GM12875 (cell line): ENCODE results near the gene TAB2.

Source experiments
- H3K4me3 ChIP-seq: one replicate; pipeline ENCODE4 v1.5.1; 2011; ENCODE audit warnings: low read depth, low read length, control low read depth
- CTCF ChIP-seq: IDR thresholded peaks from 2 replicates; pipeline ENCODE4 v1.5.1; 2011; ENCODE audit warnings: low read depth, mild to moderate bottlenecking, control low read depth, inconsistent platforms, low read length, moderate library complexity, borderline replicate concordance; ENCODE audit not compliant: insufficient read depth

Gene TAB2

GRCh38 chr6:149356081-149356750 lies 38.7 kb downstream of the TAB2 start:
- no peak for TF ChIP-seq CTCF
- no peak overlapping the region for H3K4me3 ChIP-seq

- TF ChIP-seq CTCF = no peak
- no peak overlapping the region for H3K4me3 ChIP-seq
Observed at GRCh38 chr6:149357726-149358538, 40.4 kb downstream of the TAB2 start.

- no peak overlapping the region for H3K4me3 ChIP-seq
- no peak for TF ChIP-seq CTCF
Observed at GRCh38 chr6:149359440-149359839, 41.9 kb downstream of the TAB2 start.

- no peak for TF ChIP-seq CTCF
Observed at GRCh38 chr6:149360536-149360935, 43.0 kb downstream of the TAB2 start.

GRCh38 chr6:149362289-149362688 lies 44.8 kb downstream of the TAB2 start:
- no peak overlapping the region for H3K4me3 ChIP-seq
- TF ChIP-seq CTCF = no peak

More at GRCh38 chr6:149360536-149360935, 43.0 kb downstream of the TAB2 start:
- no peak overlapping the region for H3K4me3 ChIP-seq

- TF ChIP-seq CTCF = no peak
- H3K4me3 ChIP-seq = no peak overlapping the region
Observed at GRCh38 chr6:149363154-149363553, 45.6 kb downstream of the TAB2 start.

GRCh38 chr6:149364557-149364956 lies 47.0 kb downstream of the TAB2 start:
- TF ChIP-seq CTCF = no peak

More at GRCh38 chr6:149364557-149364956, 47.0 kb downstream of the TAB2 start:
- no peak overlapping the region for H3K4me3 ChIP-seq
